Breast epithelium (tissue), 3 donors: Measurements from ENCODE around the gene OAS1.

Source experiments
- CTCF ChIP-seq, 3 donors: fragments of 450-650 bp; IDR thresholded peaks; one replicate each; pipeline ENCODE4 v1.5.1; 2016 to 2017; ENCODE audit warnings: antibody characterized with exemption in 3 of 3, mild to moderate bottlenecking in 3 of 3, moderate library complexity in 3 of 3
- POLR2A ChIP-seq: fragments of 450-650 bp; IDR thresholded peaks from one replicate; pipeline ENCODE4 v1.6.1; 2016; ENCODE audit warnings: antibody characterized with exemption, mild to moderate bottlenecking, moderate library complexity

- TF ChIP-seq POLR2A (no peak), CTCF (IDR thresholded peaks at IDR 0.05) (no peak)
Observed at GRCh38 chr12:112936927-112937326, 30.2 kb downstream of the OAS1 start.
